ENCODE measurements around the gene CXorf65.

CXorf65 gene

GRCh38 chrX:71105628-71106027, 912 bp downstream of the CXorf65 start:
- DNase-seq = no peak

DNA sequence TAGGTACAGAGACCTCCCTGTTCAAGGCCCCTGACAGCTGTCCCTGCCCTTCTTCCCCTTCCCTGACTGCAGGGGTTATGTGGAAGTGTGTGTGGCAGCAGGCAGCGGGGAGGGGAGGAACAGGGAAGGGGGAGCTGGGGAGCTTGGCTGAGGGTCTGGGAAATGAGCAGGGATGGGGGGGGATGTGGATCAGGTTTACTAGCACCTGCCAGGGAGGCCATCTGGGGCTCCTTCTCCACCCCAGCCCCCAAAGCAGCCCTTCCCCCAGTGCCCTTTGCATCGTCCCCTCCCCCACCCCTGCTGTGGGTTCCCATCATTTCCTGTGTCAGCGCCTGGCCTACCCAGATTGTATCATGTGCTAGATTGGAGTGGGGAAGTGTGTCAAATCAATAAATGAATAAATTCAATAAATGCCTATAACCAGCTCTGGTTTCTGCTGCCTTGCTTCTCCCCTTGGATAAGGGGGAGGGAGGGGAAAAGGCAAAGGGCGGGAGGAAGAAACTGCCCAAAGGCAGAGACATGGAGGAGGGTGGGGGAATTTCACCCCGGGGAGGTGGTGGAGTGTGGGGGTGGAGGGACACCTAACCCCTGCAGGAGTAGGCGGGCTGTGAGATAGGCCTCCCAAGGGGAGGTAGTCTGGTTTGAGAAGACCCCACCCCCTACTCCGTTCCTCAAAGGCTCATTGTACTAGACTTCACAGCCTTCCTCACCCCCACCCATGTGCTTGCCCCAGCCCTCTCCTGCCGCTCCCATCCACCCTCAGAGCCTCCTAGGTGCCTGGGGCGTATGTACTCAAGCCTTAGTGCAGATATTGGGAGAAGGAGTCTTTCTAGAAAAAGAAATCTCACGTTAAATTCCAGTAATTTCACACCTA, 3.2 kb downstream of the CXorf65 start:
- DNase-seq = peak; percentile 57 to 58

DNA sequence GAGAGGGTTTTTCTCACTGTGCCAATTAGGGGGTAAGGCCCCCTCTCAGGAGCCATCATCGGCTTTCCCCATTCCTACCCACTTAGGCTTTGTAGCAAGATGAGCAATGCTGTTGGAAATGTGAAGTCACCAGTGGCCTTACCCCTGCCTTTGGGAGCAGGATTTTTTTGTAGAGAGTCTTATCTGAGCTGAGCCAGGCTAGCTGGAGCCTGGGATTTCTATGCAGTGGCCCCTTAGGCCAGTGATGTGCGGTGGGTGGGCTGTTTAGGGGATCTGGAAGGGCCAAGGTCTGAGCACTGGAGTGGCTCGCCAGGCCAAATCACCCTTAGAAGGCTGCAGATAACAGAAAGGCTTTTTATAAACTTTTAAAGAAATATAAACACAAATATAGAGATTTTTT, 4.2 kb downstream of the CXorf65 start:
- no peak for DNase-seq

DNA sequence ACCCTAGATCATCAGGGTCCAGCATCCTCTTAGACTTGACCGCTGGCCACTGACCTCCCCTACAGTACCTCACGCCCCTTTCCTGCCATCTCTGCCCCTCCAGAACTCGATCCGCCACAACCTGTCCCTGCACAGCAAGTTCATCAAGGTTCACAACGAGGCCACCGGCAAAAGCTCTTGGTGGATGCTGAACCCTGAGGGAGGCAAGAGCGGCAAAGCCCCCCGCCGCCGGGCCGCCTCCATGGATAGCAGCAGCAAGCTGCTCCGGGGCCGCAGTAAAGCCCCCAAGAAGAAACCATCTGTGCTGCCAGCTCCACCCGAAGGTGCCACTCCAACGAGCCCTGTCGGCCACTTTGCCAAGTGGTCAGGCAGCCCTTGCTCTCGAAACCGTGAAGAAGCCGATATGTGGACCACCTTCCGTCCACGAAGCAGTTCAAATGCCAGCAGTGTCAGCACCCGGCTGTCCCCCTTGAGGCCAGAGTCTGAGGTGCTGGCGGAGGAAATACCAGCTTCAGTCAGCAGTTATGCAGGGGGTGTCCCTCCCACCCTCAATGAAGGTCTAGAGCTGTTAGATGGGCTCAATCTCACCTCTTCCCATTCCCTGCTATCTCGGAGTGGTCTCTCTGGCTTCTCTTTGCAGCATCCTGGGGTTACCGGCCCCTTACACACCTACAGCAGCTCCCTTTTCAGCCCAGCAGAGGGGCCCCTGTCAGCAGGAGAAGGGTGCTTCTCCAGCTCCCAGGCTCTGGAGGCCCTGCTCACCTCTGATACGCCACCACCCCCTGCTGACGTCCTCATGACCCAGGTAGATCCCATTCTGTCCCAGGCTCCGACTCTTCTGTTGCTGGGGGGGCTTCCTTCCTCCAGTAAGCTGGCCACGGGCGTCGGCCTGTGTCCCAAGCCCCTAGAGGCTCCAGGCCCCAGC, 5.7 kb downstream of the CXorf65 start:
- no peak for DNase-seq

GRCh38 chrX:71099736-71100135, 6.8 kb downstream of the CXorf65 start:
- DNase-seq = no peak

DNA sequence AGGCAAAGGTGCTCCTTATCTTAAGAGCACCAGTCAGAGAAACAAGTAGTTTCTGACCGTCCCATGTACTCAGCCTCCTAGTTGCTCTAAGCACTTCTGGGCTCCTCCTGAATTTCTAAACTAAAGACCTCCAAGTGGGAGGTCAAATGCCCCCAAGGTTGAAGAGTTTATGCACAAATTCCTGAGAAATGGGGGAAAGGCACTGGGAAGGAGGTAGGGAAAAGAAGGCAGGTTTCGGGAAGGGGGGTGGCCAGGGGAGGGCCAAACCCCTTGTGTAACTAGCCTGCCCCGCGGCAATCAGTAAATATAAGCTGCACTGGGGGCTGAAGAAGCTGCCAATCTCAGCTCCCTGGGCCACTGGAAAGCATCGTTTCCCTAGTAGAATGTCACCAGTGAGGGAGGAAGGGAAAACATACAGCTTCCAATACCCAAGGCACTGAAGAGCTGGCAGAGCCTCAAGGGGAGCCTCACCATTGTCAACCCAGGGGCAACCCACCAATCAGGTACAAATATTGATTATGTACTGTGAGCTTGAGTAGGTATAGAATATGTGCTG, 7.5 kb downstream of the CXorf65 start:
- DNase-seq = no peak

DNA sequence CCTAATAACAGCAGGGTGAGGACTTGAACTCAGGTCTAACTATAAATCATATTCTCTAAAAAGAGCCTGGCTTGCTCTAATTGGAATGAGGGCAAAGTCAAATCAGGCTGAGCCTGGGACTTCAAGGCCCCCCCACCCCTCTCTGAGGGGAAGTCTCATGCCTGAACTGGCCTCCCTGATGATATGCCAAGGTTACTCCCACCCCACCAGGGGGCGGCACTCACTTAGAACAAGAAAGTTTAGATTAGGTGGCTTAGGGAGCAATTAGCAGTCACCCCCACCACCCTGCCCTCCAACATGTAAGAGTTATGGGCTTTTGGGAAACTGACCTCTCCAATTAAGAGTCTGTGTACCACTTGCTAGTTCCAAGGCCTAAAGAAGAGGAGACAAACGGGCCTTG, 8.2 kb downstream of the CXorf65 start:
- DNase-seq = peak; percentile 79 to 87

DNA sequence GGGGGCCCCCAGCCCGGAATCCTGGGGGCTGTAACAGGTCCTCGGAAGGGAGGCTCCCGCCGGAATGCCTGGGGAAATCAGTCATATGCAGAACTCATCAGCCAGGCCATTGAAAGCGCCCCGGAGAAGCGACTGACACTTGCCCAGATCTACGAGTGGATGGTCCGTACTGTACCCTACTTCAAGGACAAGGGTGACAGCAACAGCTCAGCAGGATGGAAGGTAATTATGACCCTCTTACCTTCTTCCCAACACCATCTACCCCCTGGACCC, 9.8 kb downstream of the CXorf65 start:
- no peak for DNase-seq

GRCh38 chrX:71095981-71096759, 10.4 kb downstream of the CXorf65 start:
- no peak for DNase-seq

- DNase-seq = peak; percentile 84 to 85
Measured at GRCh38 chrX:71095555-71095980, 11.0 kb downstream of the CXorf65 start, which contains the start of gene FOXO4. FOXO4 (plus strand) TSS chrX:71095851; CDS start chrX:71096529, 678 bp downstream.

- no peak for DNase-seq
Measured at GRCh38 chrX:71095033-71095432, 11.5 kb downstream of the CXorf65 start.

DNA sequence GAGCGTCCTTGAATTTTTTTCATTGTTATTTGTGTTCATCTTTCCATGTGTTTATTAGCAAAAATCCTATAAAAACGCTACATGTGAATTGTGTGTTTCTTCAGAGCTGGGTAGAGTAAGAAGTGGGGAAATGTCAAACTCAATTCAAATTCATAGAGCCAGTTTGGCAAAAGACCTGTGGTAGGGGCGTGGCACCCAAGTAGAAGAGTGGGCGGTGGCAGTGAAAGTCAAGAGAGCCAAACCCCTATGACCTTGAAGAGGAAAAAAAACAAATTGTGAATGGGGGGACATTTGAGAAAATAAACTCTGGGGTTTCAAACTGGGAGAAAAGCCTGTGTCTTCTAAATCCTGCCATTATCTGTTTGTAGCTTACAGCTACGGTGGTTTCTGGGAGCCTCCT, 15.3 kb downstream of the CXorf65 start:
- no peak for DNase-seq

DNA sequence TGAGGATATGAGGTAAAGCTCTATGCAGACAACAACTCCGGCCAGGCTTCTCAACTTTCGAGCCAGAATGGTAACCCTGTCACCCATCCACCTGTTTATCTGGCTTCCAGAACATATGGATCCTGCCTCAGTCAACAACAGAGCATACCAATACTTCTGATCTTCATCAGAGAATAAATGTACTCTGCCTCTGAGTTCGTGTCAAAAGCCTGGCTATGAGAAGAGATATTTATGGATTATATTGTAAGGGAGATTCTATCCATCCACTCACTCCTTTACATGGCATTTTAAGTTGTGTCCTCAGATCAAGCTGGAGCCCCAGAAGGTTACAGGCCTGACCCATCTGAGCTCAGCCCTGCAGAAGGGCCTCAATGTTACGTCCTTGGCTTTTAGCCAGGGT, 20.6 kb downstream of the CXorf65 start:
- DNase-seq = no peak

DNA sequence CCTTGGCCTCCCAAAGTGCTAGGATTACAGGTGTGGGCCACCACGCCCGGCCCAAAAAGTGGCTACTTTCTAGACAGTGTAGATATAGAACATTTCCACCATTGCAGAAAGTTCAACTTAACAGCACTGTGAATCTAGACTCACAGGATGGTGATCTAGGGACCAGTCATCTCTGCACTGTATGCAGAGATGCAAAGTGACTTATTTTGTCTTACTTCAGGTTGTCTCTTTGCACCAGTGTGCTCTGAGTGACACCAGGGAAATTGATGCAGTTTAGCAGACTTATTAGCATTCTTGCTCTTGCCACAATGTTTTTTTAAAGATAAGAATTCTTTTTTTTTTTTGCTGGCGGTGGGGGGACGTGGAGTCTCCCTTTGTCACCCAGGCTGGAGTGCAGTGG, 23.7 kb downstream of the CXorf65 start:
- no peak for DNase-seq

- DNase-seq = no peak
Measured at GRCh38 chrX:71082124-71082647, 24.4 kb downstream of the CXorf65 start.

DNA sequence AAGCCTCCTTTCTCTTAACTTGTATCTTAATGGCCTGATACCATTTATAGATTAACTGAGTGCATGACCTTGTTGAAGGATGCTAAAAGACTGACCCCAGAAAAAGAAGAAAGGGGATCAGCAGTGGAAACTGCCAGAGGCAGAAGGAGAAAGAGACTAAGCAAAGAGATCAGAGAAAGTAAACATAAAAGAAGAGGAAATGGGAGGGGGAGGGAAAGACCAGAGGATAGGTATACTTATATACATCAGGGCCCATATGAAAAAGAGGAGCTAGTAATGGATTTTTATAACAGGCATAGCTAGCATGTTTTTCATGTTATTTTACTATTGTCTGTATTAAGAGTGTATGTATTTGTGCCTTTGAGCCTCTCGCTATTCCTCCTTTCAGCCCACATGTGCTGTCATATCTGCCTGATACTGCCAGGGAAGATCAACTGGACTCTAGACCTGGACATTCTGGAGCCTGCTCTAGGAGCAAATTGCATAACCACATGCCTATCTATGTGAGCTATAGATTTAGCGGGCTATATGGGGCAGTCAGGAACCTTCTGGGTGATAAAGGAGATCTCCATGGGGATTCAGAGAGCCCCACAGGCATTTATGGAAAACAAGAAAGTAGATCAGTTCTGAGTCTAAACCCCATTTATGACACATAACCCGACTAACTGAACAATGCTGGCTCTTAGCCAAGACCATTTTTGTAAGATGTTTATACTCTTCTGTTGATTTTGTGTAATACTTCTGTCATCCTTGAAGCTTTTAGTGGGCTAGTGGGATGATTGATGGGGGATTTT, 25.0 kb downstream of the CXorf65 start:
- no peak for DNase-seq

DNA sequence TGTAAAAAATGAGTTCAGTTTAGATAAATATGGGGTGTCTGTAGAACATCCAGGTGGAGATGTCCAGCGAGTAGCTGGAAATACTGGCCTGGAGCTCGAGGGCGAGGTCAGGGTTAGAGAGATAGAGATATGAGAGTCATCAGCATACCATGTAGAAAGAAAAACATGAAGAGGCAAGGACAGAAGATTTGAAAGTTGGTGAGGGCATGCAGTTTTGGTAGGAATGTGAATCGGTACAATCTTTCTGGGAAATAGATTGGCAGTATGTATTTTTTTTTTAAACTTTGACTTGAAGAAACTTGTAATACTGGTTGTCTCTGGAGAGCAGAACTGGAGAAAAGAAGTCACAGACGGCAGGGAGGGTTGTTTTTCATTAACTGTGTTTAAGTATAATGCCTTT, 36.0 kb downstream of the CXorf65 start:
- DNase-seq = no peak

DNA sequence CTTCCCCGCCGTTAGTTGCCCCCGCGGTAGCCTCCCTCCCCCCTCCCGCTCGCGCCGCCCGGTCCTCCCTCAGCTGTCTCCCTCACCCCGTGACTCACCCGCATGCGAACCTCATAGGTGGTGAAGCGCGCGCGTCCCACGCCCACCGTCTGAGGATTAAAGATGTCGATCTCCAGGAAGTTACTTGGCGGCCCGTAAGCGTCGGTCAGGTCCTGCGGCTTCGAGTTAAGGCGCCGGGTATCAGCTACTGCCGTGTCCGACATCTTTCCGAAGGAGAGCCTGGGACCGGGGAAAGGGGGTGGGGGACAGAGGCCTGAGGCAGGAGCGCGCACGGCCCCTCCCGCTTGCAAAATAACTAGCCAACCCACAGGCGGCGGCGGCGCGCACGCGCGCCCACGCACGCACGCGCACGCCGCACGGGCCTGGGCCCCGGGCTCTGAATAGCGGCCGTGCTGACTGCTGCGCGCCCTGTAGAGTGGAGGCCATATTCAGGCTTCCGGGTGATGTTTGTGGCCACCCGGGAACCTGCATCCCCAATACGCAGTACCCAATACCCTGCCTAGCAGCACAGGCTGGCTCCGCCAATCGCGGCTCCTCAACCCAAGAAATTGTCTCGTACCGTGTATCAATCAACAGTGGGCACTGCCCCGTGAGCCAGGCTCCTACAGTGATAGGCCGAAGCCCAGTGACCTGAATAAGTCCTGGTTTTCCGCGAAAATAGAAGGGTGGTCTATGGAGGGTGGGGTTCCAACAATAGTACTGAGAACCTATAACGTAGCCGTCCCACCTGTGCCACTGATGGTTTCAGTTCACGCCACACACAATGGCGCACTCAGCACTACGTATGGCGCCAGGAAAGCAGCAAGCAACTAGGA, 38.3 kb downstream of the CXorf65 start, which contains the start of gene SNX12:
Gene SNX12, minus strand, starts transcription at position 291 of the 875 bp plus-strand sequence. Its CDS starts 28 bp downstream, at position 263.
- peak; percentile 82 to 87 for DNase-seq

DNA sequence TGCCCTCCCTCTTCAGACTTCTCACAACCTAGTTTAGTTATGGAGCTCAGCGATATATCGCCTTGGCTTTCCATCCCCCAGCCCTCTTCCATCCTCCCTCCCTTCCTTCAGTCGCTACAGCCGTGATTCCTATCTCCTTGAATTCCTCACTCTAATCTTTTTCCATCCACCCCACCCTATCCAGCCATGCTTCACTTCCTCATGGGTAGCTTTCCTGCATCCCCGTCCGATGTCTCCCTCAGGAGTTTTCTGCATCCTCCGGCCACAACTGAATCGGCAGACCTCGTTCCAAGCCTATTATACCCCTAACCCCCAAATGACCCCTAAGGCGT, 38.9 kb downstream of the CXorf65 start:
- DNase-seq = no peak

DNA sequence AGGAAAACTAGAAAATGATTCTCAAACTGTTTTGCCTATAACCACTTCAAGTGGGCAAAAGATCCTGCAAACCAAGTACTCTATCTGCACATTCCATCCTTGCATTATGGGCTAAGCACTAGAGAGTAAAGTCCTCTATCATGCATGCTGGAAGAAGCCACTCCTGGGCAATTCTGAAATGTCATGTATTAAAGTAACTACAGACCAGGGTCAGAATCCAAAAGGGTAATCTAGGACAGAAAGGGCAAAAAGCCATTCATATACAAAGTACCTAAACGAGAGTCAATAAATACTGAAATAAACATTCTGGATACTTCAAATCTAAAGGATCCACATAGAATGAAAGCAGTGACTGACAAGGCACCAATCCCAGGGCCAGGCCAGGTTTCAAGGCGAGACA, 39.5 kb downstream of the CXorf65 start:
- no peak for DNase-seq

DNA sequence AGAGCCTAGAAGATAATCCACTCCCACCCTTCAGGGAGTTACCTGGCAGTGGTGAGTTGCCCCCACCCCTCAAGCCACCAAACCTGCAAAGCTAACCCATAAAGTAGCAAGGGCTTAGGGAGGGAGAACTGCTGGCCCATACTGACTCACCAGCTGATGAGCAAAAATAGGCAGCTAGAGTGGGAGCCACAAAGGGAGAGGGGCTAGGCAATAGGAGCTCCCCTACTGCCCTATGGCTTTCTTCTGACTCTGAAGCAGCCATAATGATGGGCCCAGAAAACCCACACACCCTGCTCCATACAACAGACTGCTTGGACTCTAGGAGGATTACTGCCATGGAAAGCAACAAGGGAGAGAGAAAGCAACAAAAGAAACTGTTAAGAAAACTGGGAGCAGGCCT, 46.4 kb downstream of the CXorf65 start:
- DNase-seq = no peak

All from activated CD4-positive, alpha-beta T cell treated with anti-CD3 and anti-CD28 coated beads for 4 hours (primary cell).